D341Med (cell line): Measurements from ENCODE around the gene KRABD2.
"Not testable (repeated sequence)": the region's sequence is repeated elsewhere in the genome, so short reads cannot be mapped to it uniquely, and the experiment has no call there.

Experiments used
- DNase-seq: peaks from one replicate; pipeline ENCODE4 v3.0.0; 2012; ENCODE audit warnings: low spot score

KRABD2 gene

GRCh38 chr17:8360751-8361150, 15.8 kb downstream of the KRABD2 start:
- no peak for DNase-seq

- DNase-seq, result no peak
These were observed 16.2 kb downstream of the KRABD2 start for GRCh38 chr17:8360260-8360659.

GRCh38 chr17:8359769-8360168, 16.7 kb downstream of the KRABD2 start:
- DNase-seq, result no peak

GRCh38 chr17:8357910-8358309, 18.6 kb downstream of the KRABD2 start:
- DNase-seq, result no peak

GRCh38 chr17:8354236-8354635, 22.3 kb downstream of the KRABD2 start:
- DNase-seq, result no peak

GRCh38 chr17:8353736-8354135, 22.8 kb downstream of the KRABD2 start:
- no peak for DNase-seq

- DNase-seq, result no peak
These were observed 26.2 kb downstream of the KRABD2 start for GRCh38 chr17:8350339-8350738.

GRCh38 chr17:8347001-8347400, 29.5 kb downstream of the KRABD2 start:
- DNase-seq, result not testable (repeated sequence)

GRCh38 chr17:8345951-8346665, 30.4 kb downstream of the KRABD2 start:
- DNase-seq, result no peak

GRCh38 chr17:8345052-8345690, 31.3 kb downstream of the KRABD2 start:
- no peak for DNase-seq

GRCh38 chr17:8341456-8341855, 35.0 kb downstream of the KRABD2 start:
- no peak for DNase-seq

GRCh38 chr17:8339540-8339939, 37.0 kb downstream of the KRABD2 start, which contains the start of gene ODF4:
Gene ODF4 (plus strand): TSS chr17:8339840. CDS start chr17:8340052, 212 bp downstream.
- DNase-seq, result no peak

- no peak for DNase-seq
These were observed 37.8 kb downstream of the KRABD2 start for GRCh38 chr17:8338753-8339140.

GRCh38 chr17:8337802-8338752, 38.4 kb downstream of the KRABD2 start:
- DNase-seq, result no peak

GRCh38 chr17:8333281-8333680, 43.2 kb downstream of the KRABD2 start:
- DNase-seq, result no peak

- no peak for DNase-seq
These were observed 43.8 kb downstream of the KRABD2 start for GRCh38 chr17:8332688-8333087.

GRCh38 chr17:8332128-8332527, 44.4 kb downstream of the KRABD2 start:
- DNase-seq, result no peak

GRCh38 chr17:8327303-8327649, 49.2 kb downstream of the KRABD2 start:
- DNase-seq, result no peak
